ENCODE data around the gene ATP5MC2.
"Not testable (repeated sequence)": the region's sequence is repeated elsewhere in the genome, so short reads cannot be mapped to it uniquely, and the experiment has no call there.

The ATP5MC2 gene

GRCh38 chr12:53675701-53676607 is at the start of gene ATP5MC2:
Gene ATP5MC2, minus strand, starts transcription at chr12:53676083. Its CDS starts 3,469 bp downstream, at chr12:53672614.
- peak within 1 kb of the TSS; percentile 98 for H3K4me3 ChIP-seq (ENCODE audit: low read depth, low read length)
- peak; percentile 99 for DNase-seq (ENCODE audit: low read depth)
- peak; percentile 98 for TF ChIP-seq CTCF (conservative IDR thresholded peaks at IDR 0.05; ENCODE audit: low read depth, low read length)

DNA sequence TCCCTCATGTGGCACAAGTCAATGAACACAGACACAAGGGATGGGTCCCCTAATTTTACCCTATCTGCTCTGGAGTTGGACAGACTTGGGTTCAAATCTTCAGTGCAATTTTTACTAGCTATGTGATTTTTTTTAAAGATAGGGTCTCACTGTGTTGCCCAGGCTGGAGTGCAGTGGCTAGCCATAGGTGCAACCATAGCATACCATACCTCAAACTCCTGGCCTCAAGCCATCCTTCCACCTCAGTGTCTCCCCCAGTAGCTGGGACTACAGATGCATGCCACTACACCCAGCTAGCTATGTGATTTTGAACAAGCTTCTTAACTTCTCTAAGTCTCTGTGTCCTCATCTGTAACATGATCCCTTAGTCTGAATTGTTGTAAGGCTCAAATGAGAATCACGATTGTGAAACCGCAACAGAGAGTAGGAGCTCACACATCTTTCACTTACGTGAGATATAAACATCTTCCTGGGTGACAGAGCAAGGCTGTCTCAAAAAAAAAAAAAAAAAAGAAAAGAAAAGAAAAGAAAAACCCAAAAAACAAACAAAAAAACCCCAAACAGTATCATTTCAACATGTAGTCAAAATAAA is 46.7 kb upstream of the ATP5MC2 start:
- DNase-seq (ENCODE audit: low read depth): peak; percentile 83
- no peak overlapping the region for H3K4me3 ChIP-seq (ENCODE audit: low read depth, low read length)
- TF ChIP-seq CTCF (conservative IDR thresholded peaks at IDR 0.05; ENCODE audit: low read depth, low read length): no peak

GRCh38 chr12:53720946-53721345 is 45.1 kb upstream of the ATP5MC2 start:
- no peak overlapping the region for H3K4me3 ChIP-seq (ENCODE audit: low read depth, low read length)
- TF ChIP-seq CTCF (conservative IDR thresholded peaks at IDR 0.05; ENCODE audit: low read depth, low read length): no peak
- DNase-seq (ENCODE audit: low read depth): no peak

DNA sequence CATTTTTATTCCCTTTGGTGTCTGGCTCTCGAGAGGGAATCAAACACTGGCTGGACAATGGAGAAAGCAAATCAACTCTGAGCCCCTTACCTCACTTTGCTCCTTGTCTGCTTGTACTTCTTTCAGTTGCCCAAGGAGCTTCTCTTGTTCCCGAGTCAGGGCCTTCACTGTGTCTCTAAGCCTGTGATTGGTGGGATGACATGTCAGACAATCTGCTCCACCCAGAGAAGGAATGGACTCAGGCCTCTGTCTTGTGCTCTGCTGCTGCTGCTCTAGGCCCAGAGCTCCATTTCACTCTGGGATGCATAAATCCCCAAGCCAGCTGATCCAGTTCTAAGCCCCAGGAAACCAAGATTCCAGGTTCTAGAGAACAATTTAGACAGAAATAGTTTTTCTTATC is 43.8 kb upstream of the ATP5MC2 start:
- H3K4me3 ChIP-seq (ENCODE audit: low read depth, low read length): no peak overlapping the region
- DNase-seq (ENCODE audit: low read depth): peak; percentile 37
- no peak for TF ChIP-seq CTCF (conservative IDR thresholded peaks at IDR 0.05; ENCODE audit: low read depth, low read length)

- DNase-seq (ENCODE audit: low read depth); H3K4me3 ChIP-seq (ENCODE audit: low read depth, low read length): not testable (repeated sequence)
These were observed 42.7 kb upstream of the ATP5MC2 start for GRCh38 chr12:53718567-53718966.

GRCh38 chr12:53717319-53717718 is 41.4 kb upstream of the ATP5MC2 start:
- H3K4me3 ChIP-seq (ENCODE audit: low read depth, low read length): no peak overlapping the region
- no peak for DNase-seq (ENCODE audit: low read depth)
- no peak for TF ChIP-seq CTCF (conservative IDR thresholded peaks at IDR 0.05; ENCODE audit: low read depth, low read length)

DNA sequence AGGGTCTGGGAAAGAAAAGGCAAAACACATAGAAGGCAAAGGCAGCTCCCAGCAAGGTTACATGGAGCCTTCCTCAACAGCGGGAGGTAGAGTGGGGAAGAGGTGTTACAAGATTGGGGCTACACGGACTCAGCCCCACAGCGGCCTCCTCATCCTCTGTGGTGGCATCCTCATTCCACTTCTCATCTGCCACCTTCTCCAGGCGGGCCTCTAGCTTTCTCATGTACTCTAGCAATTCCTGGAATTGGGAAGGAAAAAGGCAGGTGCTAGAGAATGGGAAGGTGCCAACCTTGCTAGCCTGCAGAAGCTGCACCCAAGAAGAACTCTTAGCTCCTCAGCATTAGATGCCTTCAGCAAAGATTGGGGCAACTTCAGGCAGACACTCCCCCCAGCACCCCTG is 38.1 kb upstream of the ATP5MC2 start:
- DNase-seq (ENCODE audit: low read depth): no peak
- H3K4me3 ChIP-seq (ENCODE audit: low read depth, low read length): no peak overlapping the region

More for the DNA sequence above, 38.1 kb upstream of the ATP5MC2 start:
- no peak for TF ChIP-seq CTCF (conservative IDR thresholded peaks at IDR 0.05; ENCODE audit: low read depth, low read length)

Data from choroid plexus epithelial cell (primary cell).